DOHH2 (cell line): ENCODE results near the gene UNC80.

ENCODE experiments used
- H3F3A ChIP-seq: fragments of 200-600 bp; sonication (generic), shearing (Covaris generic); 2 replicates; pipeline ENCODE4 v1.6.0; 2016; ENCODE audit warnings: antibody characterized with exemption, mild to moderate bottlenecking; ENCODE audit not compliant: control insufficient read depth, insufficient read depth
- H3K27ac ChIP-seq: fragments of 200-600 bp; sonication (generic); 2 replicates; pipeline ENCODE4 v1.5.1; 2014; ENCODE audit warnings: low read depth, mild to moderate bottlenecking, low read length, moderate library complexity
- H3K27me3 ChIP-seq: fragments of 200-600 bp; sonication (generic); 2 replicates; pipeline ENCODE4 v1.6.1; 2014; ENCODE audit warnings: mild to moderate bottlenecking, low read length, mixed read lengths; ENCODE audit not compliant: control insufficient read depth
- H3K36me3 ChIP-seq: fragments of 200-600 bp; sonication (generic); 2 replicates; pipeline ENCODE4 v1.6.1; 2014; ENCODE audit warnings: mild to moderate bottlenecking, low read length, moderate library complexity, mixed read lengths; ENCODE audit not compliant: control insufficient read depth
- H3K4me1 ChIP-seq: fragments of 200-600 bp; sonication (generic); 2 replicates; pipeline ENCODE4 v1.6.1; 2014; ENCODE audit warnings: mild to moderate bottlenecking, low read length, mixed read lengths; ENCODE audit not compliant: control insufficient read depth
- H3K4me2 ChIP-seq: fragments of 200-600 bp; sonication (generic); 2 replicates; pipeline ENCODE4 v1.6.0; 2014; ENCODE audit warnings: mild to moderate bottlenecking, low read length, moderate library complexity
- H3K4me3 ChIP-seq: fragments of 200-600 bp; sonication (generic); 2 replicates; pipeline ENCODE4 v1.5.1; 2014; ENCODE audit warnings: mild to moderate bottlenecking, low read length, mixed read lengths
- H3K79me2 ChIP-seq: fragments of 200-600 bp; sonication (generic); 2 replicates; pipeline ENCODE4 v1.6.1; 2014; ENCODE audit warnings: mild to moderate bottlenecking, low read length, mixed read lengths; ENCODE audit not compliant: control insufficient read depth
- H3K9me2 ChIP-seq: fragments of 200-600 bp; sonication (generic); replicated peaks from 2 replicates; pipeline ENCODE4 v1.6.1; 2014; ENCODE audit warnings: mild to moderate bottlenecking, low read length, mixed read lengths; ENCODE audit not compliant: control insufficient read depth
- H3K9me3 ChIP-seq: fragments of 200-600 bp; sonication (generic); 2 replicates; pipeline ENCODE4 v1.6.1; 2014; ENCODE audit warnings: antibody characterized with exemption, low read length, mixed read lengths; ENCODE audit not compliant: control insufficient read depth, insufficient read depth
- H4K20me1 ChIP-seq: fragments of 200-600 bp; sonication (generic); 2 replicates; pipeline ENCODE4 v1.6.0; 2014; ENCODE audit warnings: low read depth, mild to moderate bottlenecking, antibody characterized with exemption, low read length, moderate library complexity; ENCODE audit not compliant: control insufficient read depth, insufficient read depth
- EZH2phosphoT487 ChIP-seq: fragments of 200-600 bp; sonication (generic); IDR thresholded peaks from 2 replicates; pipeline ENCODE4 v1.6.1; 2017; ENCODE audit warnings: borderline replicate concordance, mild to moderate bottlenecking, antibody characterized with exemption, low read length, moderate library complexity, mixed read lengths
- TF ChIP-seq, protein P1 (sequence below): fragments of 200-600 bp; sonication (generic); IDR thresholded peaks from one replicate; pipeline ENCODE4 v1.5.1; 2014; ENCODE audit warnings: antibody characterized with exemption, mild to moderate bottlenecking, low read depth, low read length; ENCODE audit not compliant: poor library complexity, severe bottlenecking

UNC80 gene

DNA sequence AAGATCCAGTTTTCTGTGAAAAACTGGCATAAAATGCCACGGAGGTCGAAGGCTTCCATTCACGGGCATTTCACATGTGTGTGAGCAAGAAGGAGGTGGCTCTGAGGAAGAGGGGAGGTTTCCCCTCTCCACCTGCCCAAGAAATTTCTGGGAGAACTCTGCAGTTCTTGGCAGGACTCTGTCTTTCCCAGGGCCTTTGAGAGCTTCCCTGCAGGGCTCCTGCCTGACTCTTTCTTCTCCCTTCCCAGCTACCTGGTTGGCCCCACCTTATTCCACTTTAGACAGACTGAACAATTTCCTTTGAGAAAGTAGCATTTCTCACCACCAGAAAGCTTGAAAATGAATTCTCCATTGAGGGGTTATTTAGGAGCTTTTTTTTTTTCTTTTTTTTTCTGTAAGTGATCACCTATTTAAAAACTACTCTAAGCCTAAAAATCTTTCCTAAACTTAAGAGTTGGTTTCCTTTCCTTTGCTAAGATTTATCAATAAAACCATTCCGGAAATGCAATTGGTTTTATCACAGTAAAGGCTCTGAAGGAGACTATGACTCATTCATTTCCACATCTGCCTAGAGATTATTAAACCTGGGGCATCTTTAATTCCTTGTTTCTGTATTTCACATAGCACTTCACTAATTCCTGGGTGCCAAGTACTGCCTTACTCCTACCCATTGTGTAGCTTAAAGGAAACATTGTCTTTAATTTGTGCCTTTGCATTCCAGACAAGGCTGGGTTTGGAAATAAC lies 59.3 kb downstream of the UNC80 start:
- no peaks in the 10 kb centered on the region for H3K9me2 ChIP-seq
- no peaks in the 10 kb centered on the region for H3K4me1 ChIP-seq
- no peak overlapping the region for H3K27ac ChIP-seq
- no peaks in the 10 kb centered on the region for H4K20me1 ChIP-seq
- no peaks in the 10 kb centered on the region for H3K79me2 ChIP-seq
- no peak overlapping the region for H3K4me3 ChIP-seq
- H3F3A ChIP-seq, result no peaks in the 10 kb centered on the region
- H3K4me2 ChIP-seq, result no peak overlapping the region
- H3K27me3 ChIP-seq, result no peaks in the 10 kb centered on the region
- no peaks in the 10 kb centered on the region for H3K36me3 ChIP-seq
- TF ChIP-seq EZH2phosphoT487, result no peak
- TF ChIP-seq, protein P1, sequence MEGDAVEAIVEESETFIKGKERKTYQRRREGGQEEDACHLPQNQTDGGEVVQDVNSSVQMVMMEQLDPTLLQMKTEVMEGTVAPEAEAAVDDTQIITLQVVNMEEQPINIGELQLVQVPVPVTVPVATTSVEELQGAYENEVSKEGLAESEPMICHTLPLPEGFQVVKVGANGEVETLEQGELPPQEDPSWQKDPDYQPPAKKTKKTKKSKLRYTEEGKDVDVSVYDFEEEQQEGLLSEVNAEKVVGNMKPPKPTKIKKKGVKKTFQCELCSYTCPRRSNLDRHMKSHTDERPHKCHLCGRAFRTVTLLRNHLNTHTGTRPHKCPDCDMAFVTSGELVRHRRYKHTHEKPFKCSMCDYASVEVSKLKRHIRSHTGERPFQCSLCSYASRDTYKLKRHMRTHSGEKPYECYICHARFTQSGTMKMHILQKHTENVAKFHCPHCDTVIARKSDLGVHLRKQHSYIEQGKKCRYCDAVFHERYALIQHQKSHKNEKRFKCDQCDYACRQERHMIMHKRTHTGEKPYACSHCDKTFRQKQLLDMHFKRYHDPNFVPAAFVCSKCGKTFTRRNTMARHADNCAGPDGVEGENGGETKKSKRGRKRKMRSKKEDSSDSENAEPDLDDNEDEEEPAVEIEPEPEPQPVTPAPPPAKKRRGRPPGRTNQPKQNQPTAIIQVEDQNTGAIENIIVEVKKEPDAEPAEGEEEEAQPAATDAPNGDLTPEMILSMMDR, result no peak
- no peaks in the 10 kb centered on the region for H3K9me3 ChIP-seq

DNA sequence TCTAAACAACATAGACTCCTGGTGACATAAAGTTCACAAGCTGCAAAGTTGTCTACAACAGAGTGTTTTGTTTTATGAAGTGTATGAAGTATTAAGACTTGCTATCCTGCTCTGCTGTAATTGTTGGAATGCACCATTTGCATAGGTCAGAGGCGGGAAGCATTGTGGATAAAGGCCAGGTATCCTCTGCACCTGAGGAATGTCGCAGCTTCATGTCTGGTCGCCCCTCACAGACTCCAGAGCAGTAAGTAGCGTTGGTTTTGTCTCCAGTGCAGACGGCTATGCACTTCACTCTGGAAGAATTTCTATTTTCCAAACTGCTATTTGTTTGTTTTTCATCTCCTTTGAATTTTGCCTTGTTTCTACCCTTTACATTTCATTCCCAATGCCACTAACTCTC lies 63.1 kb downstream of the UNC80 start:
- no peak overlapping the region for H3K27ac ChIP-seq
- H3K4me3 ChIP-seq, result no peak overlapping the region
- no peaks in the 10 kb centered on the region for H3K9me2 ChIP-seq
- no peaks in the 10 kb centered on the region for H3K27me3 ChIP-seq
- no peaks in the 10 kb centered on the region for H3K36me3 ChIP-seq
- H3K9me3 ChIP-seq, result no peaks in the 10 kb centered on the region
- H3K4me1 ChIP-seq, result no peaks in the 10 kb centered on the region
- H3K79me2 ChIP-seq, result no peaks in the 10 kb centered on the region
- no peaks in the 10 kb centered on the region for H3F3A ChIP-seq
- no peaks in the 10 kb centered on the region for H4K20me1 ChIP-seq
- no peak overlapping the region for H3K4me2 ChIP-seq
- TF ChIP-seq, protein P1, result no peak
- TF ChIP-seq EZH2phosphoT487, result no peak

DNA sequence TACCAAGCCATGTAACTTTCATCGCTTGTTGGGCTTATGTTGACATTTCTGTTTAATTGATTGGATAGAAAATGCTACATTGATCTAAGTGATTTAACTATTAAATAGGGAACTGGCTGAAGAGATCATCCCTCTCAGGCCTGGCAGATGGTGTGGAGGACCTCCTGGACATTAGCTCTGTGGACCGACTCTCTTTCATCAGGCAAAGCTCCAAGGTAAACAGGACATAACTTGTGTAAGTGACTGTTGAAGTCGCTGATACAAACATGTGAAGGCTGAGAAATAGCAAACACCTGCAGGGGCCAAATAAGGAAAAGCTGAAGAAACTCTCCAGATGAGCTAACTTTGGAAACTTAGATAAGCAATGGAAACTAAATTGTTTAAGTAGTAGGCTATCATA lies 68.8 kb downstream of the UNC80 start:
- Histone ChIP-seq H3K27ac (no peak overlapping the region), H3K4me1 (no peaks in the 10 kb centered on the region), H3F3A (no peaks in the 10 kb centered on the region), H3K79me2 (no peaks in the 10 kb centered on the region), H3K9me3 (no peaks in the 10 kb centered on the region), H3K4me3 (no peak overlapping the region), H3K4me2 (no peak overlapping the region), H3K27me3 (no peaks in the 10 kb centered on the region), H3K36me3 (no peaks in the 10 kb centered on the region), H4K20me1 (no peaks in the 10 kb centered on the region), H3K9me2 (no peaks in the 10 kb centered on the region)
- no peak for TF ChIP-seq EZH2phosphoT487
- TF ChIP-seq, protein P1, result no peak
